SK-N-SH (cell line): ENCODE results near the gene MEIKIN. TPM values are rescaled to one million over a fixed set of nuclear protein-coding genes. Genes with fewer than 3 reads are reported as not detected.

ENCODE experiments used
- CTCF ChIA-PET: fragments of 300-600, 350-600 bp; formaldehyde crosslinking; extraction: SDS; loops from one replicate; lab custom pipeline; 2021; lab: Yijun Ruan, JAX
- POLR2A ChIA-PET: fragments of 350-600 bp; sonication (Branson Sonifier 250); formaldehyde crosslinking; extraction: SDS; loops from one replicate; lab custom pipeline; 2020; ENCODE audit warnings: antibody characterized with exemption, inconsistent platforms; lab: Yijun Ruan, JAX
- DNase-seq: peaks from one replicate; pipeline ENCODE4 v3.0.0; 2012
- H2AFZ ChIP-seq: fragments of 200-600 bp; sonication (generic); 2 replicates; pipeline ENCODE4 v1.8.1; 2016; ENCODE audit warnings: antibody characterized with exemption, mild to moderate bottlenecking, low read depth
- H3F3A ChIP-seq: fragments of 200-600 bp; sonication (generic); replicated peaks from 2 replicates; pipeline ENCODE3; 2016; ENCODE audit warnings: antibody characterized with exemption, mild to moderate bottlenecking; ENCODE audit not compliant: insufficient read depth
- H3K27ac ChIP-seq, 2 experiments: fragments of 200-500 bp in 1 of 2; fragments of 200-600 bp in 1 of 2; sonication (Bioruptor generic) in 1 of 2; sonication (generic), shearing (Covaris generic) in 1 of 2; 2 replicates each; pipeline versions ENCODE4 v1.5.1 to v1.6.1; 2014 to 2016; ENCODE audit warnings: low read depth in 2 of 2, inconsistent platforms in 1 of 2, low read length in 1 of 2, mild to moderate bottlenecking in 1 of 2, mixed read lengths in 1 of 2
- H3K27me3 ChIP-seq: fragments of 200-600 bp; sonication (generic), shearing (Covaris generic); 2 replicates; pipeline ENCODE4 v1.6.1; 2016; ENCODE audit warnings: mixed run types; ENCODE audit not compliant: insufficient read depth
- H3K36me3 ChIP-seq, 2 experiments: fragments of 200-500 bp in 1 of 2; fragments of 200-600 bp in 1 of 2; sonication (Bioruptor generic) in 1 of 2; sonication (generic) in 1 of 2; replicated peaks in 1 of 2; 2 replicates each; pipeline versions ENCODE3 to v1.5.1; 2014 to 2016; ENCODE audit warnings: low read length in 1 of 2, mild to moderate bottlenecking in 1 of 2; ENCODE audit not compliant: insufficient read depth in 2 of 2, control insufficient read depth in 1 of 2
- H3K4me1 ChIP-seq, 2 experiments: fragments of 200-500 bp in 1 of 2; fragments of 200-600 bp in 1 of 2; sonication (Bioruptor generic) in 1 of 2; sonication (generic), shearing (Covaris generic) in 1 of 2; 2 replicates each; pipeline versions ENCODE4 v1.5.1 to v1.6.1; 2014 to 2016; ENCODE audit warnings: low read depth in 1 of 2, low read length in 1 of 2, mixed run types in 1 of 2; ENCODE audit not compliant: insufficient read depth in 2 of 2, control insufficient read depth in 1 of 2
- H3K4me2 ChIP-seq: fragments of 200-600 bp; sonication (generic), shearing (Covaris generic); 2 replicates; pipeline ENCODE4 v1.6.1; 2017; ENCODE audit warnings: mixed run types
- H3K4me3 ChIP-seq, 2 experiments: fragments of 200-500 bp in 1 of 2; fragments of 200-600 bp in 1 of 2; sonication (Bioruptor generic) in 1 of 2; sonication (generic), shearing (Covaris generic) in 1 of 2; 2 replicates each; pipeline versions ENCODE4 v1.5.1 to v1.8.1; 2014 to 2016; ENCODE audit warnings: low read depth in 2 of 2, inconsistent platforms in 1 of 2, low read length in 1 of 2, mild to moderate bottlenecking in 1 of 2, mixed read lengths in 1 of 2, moderate library complexity in 1 of 2
- H3K79me2 ChIP-seq: fragments of 200-600 bp; sonication (generic); 2 replicates; pipeline ENCODE4 v1.8.1; 2017; ENCODE audit warnings: mild to moderate bottlenecking; ENCODE audit not compliant: insufficient read depth
- H3K9ac ChIP-seq: fragments of 200-600 bp; sonication (generic); 2 replicates; pipeline ENCODE4 v1.6.1; 2017; ENCODE audit warnings: mixed run types
- H3K9me2 ChIP-seq: fragments of 200-600 bp; sonication (generic); 2 replicates; pipeline ENCODE4 v1.6.1; 2017; ENCODE audit warnings: mixed run types
- H3K9me3 ChIP-seq: fragments of 200-600 bp; sonication (generic); 2 replicates; pipeline ENCODE4 v1.6.1; 2017; ENCODE audit warnings: mixed run types, mild to moderate bottlenecking, moderate library complexity
- H4K20me1 ChIP-seq: fragments of 200-600 bp; sonication (generic); 2 replicates; pipeline ENCODE4 v1.6.1; 2017; ENCODE audit warnings: mild to moderate bottlenecking, mixed run types; ENCODE audit not compliant: insufficient read depth
- CTCF ChIP-seq: fragments of 200-600 bp; sonication (generic); IDR thresholded peaks from 2 replicates; pipeline ENCODE4 v1.6.1; 2017; ENCODE audit warnings: antibody characterized with exemption, mild to moderate bottlenecking, moderate library complexity
- ELF1 ChIP-seq: IDR thresholded peaks from 2 replicates; pipeline ENCODE4 v1.4.0; 2012
- EP300 ChIP-seq, 2 experiments: IDR thresholded peaks; 2 replicates each; pipeline versions ENCODE4 v1.4.0 to v1.6.1; 2012; ENCODE audit warnings: borderline replicate concordance in 1 of 2, low read depth in 1 of 2, low read length in 1 of 2
- FOSL2 ChIP-seq: IDR thresholded peaks from 2 replicates; pipeline ENCODE4 v1.4.0; 2012; ENCODE audit warnings: low read depth, mild to moderate bottlenecking, moderate library complexity, borderline replicate concordance
- FOXM1 ChIP-seq: IDR thresholded peaks from 2 replicates; pipeline ENCODE4 v1.4.0; 2012; ENCODE audit warnings: low read depth, mild to moderate bottlenecking
- GABPA ChIP-seq: IDR thresholded peaks from 2 replicates; pipeline ENCODE4 v1.4.0; 2012; ENCODE audit warnings: low read depth, mild to moderate bottlenecking
- IRF3 ChIP-seq: fragments of 150-350 bp; IDR thresholded peaks from 2 replicates; pipeline ENCODE4 v1.6.1; 2016; ENCODE audit warnings: mild to moderate bottlenecking, low read depth, low read length
- MAX ChIP-seq: IDR thresholded peaks from 2 replicates; pipeline ENCODE4 v1.4.0; 2012; ENCODE audit warnings: low read depth
- MEF2A ChIP-seq: IDR thresholded peaks from 2 replicates; pipeline ENCODE4 v1.4.0; 2012; ENCODE audit warnings: low read depth, borderline replicate concordance
- NFIC ChIP-seq: IDR thresholded peaks from 2 replicates; pipeline ENCODE4 v1.4.0; 2012; ENCODE audit warnings: borderline replicate concordance
- POLR2AphosphoS5 ChIP-seq: IDR thresholded peaks from 2 replicates; pipeline ENCODE4 v1.6.1; 2012; ENCODE audit warnings: low read depth, low read length
- RAD21 ChIP-seq: IDR thresholded peaks from 2 replicates; pipeline ENCODE4 v1.6.1; 2012; ENCODE audit warnings: mild to moderate bottlenecking, low read length
- REST ChIP-seq: IDR thresholded peaks from 2 replicates; pipeline ENCODE4 v1.6.1; 2012; ENCODE audit warnings: mild to moderate bottlenecking, low read depth, low read length, moderate library complexity
- RFX5 ChIP-seq: IDR thresholded peaks from 2 replicates; pipeline ENCODE4 v1.6.1; 2012; ENCODE audit warnings: mild to moderate bottlenecking, improper control_type of control experiment, low read length
- TAF1 ChIP-seq: IDR thresholded peaks from 2 replicates; pipeline ENCODE4 v1.6.1; 2012; ENCODE audit warnings: low read depth, mild to moderate bottlenecking, low read length, moderate library complexity, borderline replicate concordance
- TCF12 ChIP-seq: IDR thresholded peaks from 2 replicates; pipeline ENCODE4 v1.4.0; 2012
- TEAD4 ChIP-seq: IDR thresholded peaks from 2 replicates; pipeline ENCODE4 v1.4.0; 2012; ENCODE audit warnings: mild to moderate bottlenecking, borderline replicate concordance; ENCODE audit not compliant: insufficient read depth
- USF1 ChIP-seq: IDR thresholded peaks from 2 replicates; pipeline ENCODE4 v1.4.0; 2012; ENCODE audit warnings: low read depth, borderline replicate concordance
- USF2 ChIP-seq: fragments of 150-350 bp; IDR thresholded peaks from 2 replicates; pipeline ENCODE4 v1.6.1; 2017; ENCODE audit warnings: antibody characterized with exemption, low read length, low read depth, borderline replicate concordance
- YY1 ChIP-seq: IDR thresholded peaks from 2 replicates; pipeline ENCODE4 v1.4.0; 2012; ENCODE audit warnings: low read depth, mild to moderate bottlenecking
- WGBS: methylation state at CpG from one replicate; pipeline ENCODE4 v1.1.6; 2017; ENCODE audit warnings: low lambda C conversion rate; 5-methylcytosine and 5-hydroxymethylcytosine counted together
- polyA plus RNA-seq, 3 experiments: library from polyadenylated mRNA; depleted of rRNA; stranded (reverse); fragments of >200 nt; gene quantifications; 2 replicates each; pipeline ENCODE4 v1.2.3, GENCODE V29; 2012

The MEIKIN gene
- polyA plus RNA-seq, 1 of the 3 experiments (the other 2 are of a cell fraction), result not detected

GRCh38 chr5:131988601-131989000 lies 43.1 kb upstream of the MEIKIN start:
- Histone ChIP-seq H3K9ac (no peak overlapping the region), H3K4me1 (peaks cover 0 to 1% of the 10 kb centered on the region in 2 experiments; a peak in 1 of 4 replicates), H4K20me1 (no peaks in the 10 kb centered on the region), H3K27ac (no peak overlapping the region), H3K27me3 (no peaks in the 10 kb centered on the region), H3K4me3 (no peak overlapping the region), H3K9me2 (no peaks in the 10 kb centered on the region), H3K79me2 (no peaks in the 10 kb centered on the region), H3K4me2 (no peak overlapping the region)
- no peak for DNase-seq
- POLR2A ChIA-PET, result no interaction called here
- TF ChIP-seq FOXM1 (no peak), GABPA (no peak)
- TF ChIP-seq, all 33 proteins: peak for 0
- WGBS, result 60% methylated on average over 5 of the region's 6 CpGs
- no peaks in the 10 kb centered on the region for H3K9me3 ChIP-seq
- H3F3A ChIP-seq, result no peaks in the 10 kb centered on the region
- CTCF ChIA-PET, result no interaction called here
- H3K36me3 ChIP-seq, result no peaks in the 10 kb centered on the region
- H2AFZ ChIP-seq, result no peak overlapping the region

- ChIA-PET POLR2A (no interaction called here), CTCF (no interaction called here)
- Histone ChIP-seq H3K27ac (no peak overlapping the region), H3K79me2 (no peaks in the 10 kb centered on the region), H3K4me2 (no peak overlapping the region), H2AFZ (no peak overlapping the region), H3K4me1 (peaks cover 0 to 4% of the 10 kb centered on the region in 2 experiments; a peak in 1 of 4 replicates), H3K27me3 (no peaks in the 10 kb centered on the region), H3K4me3 (no peak overlapping the region), H3K9me3 (no peaks in the 10 kb centered on the region), H3F3A (no peaks in the 10 kb centered on the region), H3K9ac (no peak overlapping the region), H3K9me2 (no peaks in the 10 kb centered on the region), H4K20me1 (no peaks in the 10 kb centered on the region), H3K36me3 (no peaks in the 10 kb centered on the region)
- no peak for TF ChIP-seq YY1
- no peak for TF ChIP-seq TEAD4
- no peak for TF ChIP-seq RAD21
- TF ChIP-seq ELF1, result no peak
- no peak for TF ChIP-seq MAX
- TF ChIP-seq MEF2A, result no peak
- no peak for TF ChIP-seq RFX5
- TF ChIP-seq EP300 (IDR thresholded peaks at IDR 0.05; ENCODE audit: borderline replicate concordance in 1 of 2, low read depth in 1 of 2, low read length in 1 of 2), result no peak
- TF ChIP-seq NFIC, result no peak
- TF ChIP-seq POLR2AphosphoS5, result no peak
- TF ChIP-seq FOXM1, result no peak
- TF ChIP-seq TCF12, result no peak
- no peak for TF ChIP-seq CTCF
- no peak for TF ChIP-seq IRF3
- TF ChIP-seq GABPA, result no peak
- TF ChIP-seq TAF1, result no peak
- no peak for TF ChIP-seq USF2
- no peak for TF ChIP-seq FOSL2
- TF ChIP-seq USF1, result no peak
- TF ChIP-seq REST, result no peak
- no peak for DNase-seq
- WGBS, result 10% methylated on average over 2 of the region's 3 CpGs
Observed at GRCh38 chr5:131987251-131987650, 41.8 kb upstream of the MEIKIN start.
